Lower lobe of right lung (tissue), 2 donors: ENCODE data around the gene PKLR. TPM values are rescaled to one million over a fixed set of nuclear protein-coding genes. Genes with fewer than 3 reads are reported as not detected.
A peak's percentile ranks its signal among the peaks of the same experiment; 100 is the strongest.

Experiments used
- ATAC-seq, 2 donors: fragments of 200-7000 bp; cut with Tn5 transposase; one replicate each; pipeline ENCODE4 v1.9.1; 2020 to 2022; ENCODE audit warnings: mild to moderate bottlenecking in 2 of 2, moderate library complexity in 2 of 2
- DNase-seq: peaks from one replicate; pipeline ENCODE4 v3.0.0-alpha.2; 2020
- H3K27ac ChIP-seq: fragments of 200-600 bp; one replicate; pipeline ENCODE4 v1.8.0; 2022
- H3K27me3 ChIP-seq: fragments of 200-600 bp; one replicate; pipeline ENCODE4 v1.8.0; 2022; ENCODE audit warnings: low read depth
- H3K36me3 ChIP-seq: fragments of 200-600 bp; one replicate; pipeline ENCODE4 v1.8.0; 2022; ENCODE audit warnings: mild to moderate bottlenecking
- H3K4me1 ChIP-seq: fragments of 200-600 bp; one replicate; pipeline ENCODE4 v1.8.0; 2022
- H3K4me3 ChIP-seq: fragments of 200-600 bp; one replicate; pipeline ENCODE4 v1.8.0; 2022; ENCODE audit warnings: mild to moderate bottlenecking
- H3K9me3 ChIP-seq: fragments of 200-600 bp; one replicate; pipeline ENCODE4 v1.8.0; 2022
- CTCF ChIP-seq: fragments of 200-600 bp; IDR thresholded peaks from one replicate; pipeline ENCODE4 v1.8.0; 2022; ENCODE audit warnings: antibody characterized with exemption, mild to moderate bottlenecking
- intact Hi-C: fragments of 100-400 bp; cut with DNase I; formaldehyde crosslinking; loops from one replicate; pipeline ENCODE4 v1.11.0; 2022
- total RNA-seq: library from RNA; stranded (reverse); fragmentation: NEBNext Ultra II Directional; extraction: Animal tissue kit (Norgen Biotek cat#: 25700); gene quantifications from one replicate; pipeline ENCODE4 v1.2.1, GENCODE V29; 2021
- donor health status: DM: no; HTN: yes; CAD: no; lungs with severe emphysema.

The PKLR gene
- total RNA-seq, 1 donor from 2014 or later: not detected

DNA sequence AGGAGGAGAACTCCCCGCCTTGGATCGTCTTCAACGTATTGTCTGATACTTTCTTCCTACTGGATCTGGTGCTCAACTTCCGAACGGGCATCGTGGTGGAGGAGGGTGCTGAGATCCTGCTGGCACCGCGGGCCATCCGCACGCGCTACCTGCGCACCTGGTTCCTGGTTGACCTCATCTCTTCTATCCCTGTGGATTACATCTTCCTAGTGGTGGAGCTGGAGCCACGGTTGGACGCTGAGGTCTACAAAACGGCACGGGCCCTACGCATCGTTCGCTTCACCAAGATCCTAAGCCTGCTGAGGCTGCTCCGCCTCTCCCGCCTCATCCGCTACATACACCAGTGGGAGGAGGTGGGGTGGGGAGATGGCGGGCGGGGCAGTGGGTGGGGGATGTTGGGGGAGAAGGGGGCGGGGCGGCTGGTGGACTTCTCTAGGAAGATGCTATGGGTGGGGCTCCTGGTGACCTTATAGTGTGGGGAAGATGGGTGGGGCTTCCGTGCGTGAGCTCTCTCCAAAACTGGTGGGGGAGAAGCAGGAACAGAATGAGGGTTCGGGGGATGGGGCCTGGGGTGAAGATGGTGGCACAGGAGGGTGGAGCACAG lies 18.6 kb downstream of the PKLR start:
- Histone ChIP-seq H3K36me3 (no peaks in the 10 kb centered on the region), H3K4me1 (peaks cover 13% of the 10 kb centered on the region), H3K9me3 (no peaks in the 10 kb centered on the region), H3K4me3 (no peak overlapping the region), H3K27ac (no peak overlapping the region), H3K27me3 (no peaks in the 10 kb centered on the region)
- no peak for TF ChIP-seq CTCF
- ATAC-seq (no peak), DNase-seq (no peak)
- intact Hi-C loops: no loop called here

GRCh38 chr1:155279268-155279667 lies 22.0 kb downstream of the PKLR start:
- Histone ChIP-seq H3K27ac (no peak overlapping the region), H3K36me3 (no peaks in the 10 kb centered on the region), H3K9me3 (no peaks in the 10 kb centered on the region), H3K27me3 (no peaks in the 10 kb centered on the region), H3K4me1 (peaks cover 24% of the 10 kb centered on the region), H3K4me3 (no peak overlapping the region)
- ATAC-seq (no peak), DNase-seq (no peak)
- intact Hi-C loops: no loop called here
- TF ChIP-seq CTCF: no peak

GRCh38 chr1:155278689-155279160 lies 22.5 kb downstream of the PKLR start:
- H3K4me3 ChIP-seq: no peak overlapping the region
- H3K27ac ChIP-seq: no peak overlapping the region
- intact Hi-C loops: no loop called here
- no peak for ATAC-seq
- DNase-seq: no peak
- H3K4me1 ChIP-seq: peaks cover 28% of the 10 kb centered on the region
- no peaks in the 10 kb centered on the region for H3K36me3 ChIP-seq
- TF ChIP-seq CTCF: no peak
- H3K9me3 ChIP-seq: no peaks in the 10 kb centered on the region
- H3K27me3 ChIP-seq: no peaks in the 10 kb centered on the region

- peak; percentile 72 for DNase-seq
- Histone ChIP-seq H3K4me1 (peaks cover 30% of the 10 kb centered on the region), H3K27ac (peak overlapping the region; percentile 53), H3K4me3 (peak overlapping the region; percentile 91), H3K27me3 (no peaks in the 10 kb centered on the region), H3K36me3 (no peaks in the 10 kb centered on the region), H3K9me3 (no peaks in the 10 kb centered on the region)
- peak; percentile 22 to 37 for ATAC-seq
- intact Hi-C loops: no loop called here
- peak; percentile 29 for TF ChIP-seq CTCF
These were observed 23.1 kb downstream of the PKLR start for GRCh38 chr1:155277902-155278688.

GRCh38 chr1:155277070-155277901 lies 24.0 kb downstream of the PKLR start, which contains the start of gene HCN3:
TSS of gene HCN3 (plus strand) at chr1:155277463. CDS start at chr1:155277591, 128 bp downstream.
- intact Hi-C loops: no loop called here
- TF ChIP-seq CTCF: peak; percentile 82
- Histone ChIP-seq H3K27me3 (no peaks in the 10 kb centered on the region), H3K9me3 (no peaks in the 10 kb centered on the region), H3K4me1 (peaks cover 33% of the 10 kb centered on the region), H3K36me3 (no peaks in the 10 kb centered on the region), H3K4me3 (peak within 1 kb of the TSS; percentile 91), H3K27ac (peak within 1 kb of the TSS; percentile 53)
- DNase-seq: peak; percentile 98
- peak; percentile 90 to 96 for ATAC-seq
